Smooth muscle cell (in vitro differentiated cells): ENCODE data around the gene ROBO1. TPM values are rescaled to one million over a fixed set of nuclear protein-coding genes. Genes with fewer than 3 reads are reported as not detected.

Experiments used
- DNase-seq: peaks from one replicate; lab custom pipeline; 2025; ENCODE audit not compliant: unreplicated experiment; lab: John Stamatoyannopoulos, UW
- H2AFZ ChIP-seq: fragments of 200-600 bp; sonication (generic); 2 replicates; pipeline ENCODE4 v1.6.0; 2016; ENCODE audit warnings: antibody characterized with exemption, low read depth, mild to moderate bottlenecking
- H3F3A ChIP-seq: fragments of 200-600 bp; sonication (generic); 2 replicates; pipeline ENCODE4 v1.6.0; 2017; ENCODE audit warnings: antibody characterized with exemption, low read depth
- H3K27ac ChIP-seq: fragments of 200-600 bp; sonication (generic); 2 replicates; pipeline ENCODE4 v1.5.1; 2016; ENCODE audit warnings: low read depth, mild to moderate bottlenecking
- H3K27me3 ChIP-seq: fragments of 200-600 bp; sonication (generic); 2 replicates; pipeline ENCODE4 v1.6.1; 2016; ENCODE audit warnings: low read depth, mild to moderate bottlenecking
- H3K36me3 ChIP-seq: fragments of 200-600 bp; sonication (generic); 2 replicates; pipeline ENCODE4 v1.5.1; 2016; ENCODE audit warnings: low read depth
- H3K4me1 ChIP-seq: fragments of 200-600 bp; sonication (generic); 2 replicates; pipeline ENCODE4 v1.5.1; 2016; ENCODE audit warnings: low read depth
- H3K4me2 ChIP-seq: fragments of 200-600 bp; sonication (generic); 2 replicates; pipeline ENCODE4 v1.6.0; 2016; ENCODE audit warnings: mild to moderate bottlenecking
- H3K4me3 ChIP-seq: fragments of 200-600 bp; sonication (generic); 2 replicates; pipeline ENCODE4 v1.5.1; 2016; ENCODE audit warnings: mild to moderate bottlenecking
- H3K79me2 ChIP-seq: fragments of 200-600 bp; sonication (generic); 2 replicates; pipeline ENCODE4 v1.6.0; 2016; ENCODE audit warnings: low read depth, mild to moderate bottlenecking
- H3K9ac ChIP-seq: fragments of 200-600 bp; sonication (generic); 2 replicates; pipeline ENCODE4 v1.6.0; 2016; ENCODE audit warnings: low read depth
- H3K9me3 ChIP-seq: fragments of 200-600 bp; sonication (generic); replicated peaks from 2 replicates; pipeline ENCODE4 v1.5.1; 2016; ENCODE audit warnings: low read depth
- H4K20me1 ChIP-seq: fragments of 200-600 bp; sonication (generic); 2 replicates; pipeline ENCODE4 v1.6.0; 2016; ENCODE audit warnings: low read depth
- WGBS: methylation state at CpG from one replicate; pipeline ENCODE4 v1.1.7; 2016; ENCODE audit warnings: low lambda C conversion rate; 5-methylcytosine and 5-hydroxymethylcytosine counted together
- polyA plus RNA-seq: library from polyadenylated mRNA; unstranded; fragments of >200 nt; fragmentation: Nextera tagmentation; extraction: Ambion mirVana; gene quantifications from 2 replicates; pipeline ENCODE4 v1.2.1, GENCODE V29; 2016
- total RNA-seq: library from RNA; depleted of rRNA; stranded (reverse); fragments of >200 nt; gene quantifications from 2 replicates; pipeline ENCODE4 v1.2.3, GENCODE V29; 2014
- TF ChIP-seq, protein P1 (sequence below): fragments of 200-600 bp; sonication (generic); IDR thresholded peaks from 2 replicates; pipeline ENCODE4 v1.5.1; 2017; ENCODE audit warnings: borderline replicate concordance, mild to moderate bottlenecking, antibody characterized with exemption; ENCODE audit not compliant: insufficient read depth, poor library complexity, severe bottlenecking

ROBO1 gene
- total and polyA plus RNA-seq, 2 experiments from 2014 or later: 30.5 to 79.5 TPM

DNA sequence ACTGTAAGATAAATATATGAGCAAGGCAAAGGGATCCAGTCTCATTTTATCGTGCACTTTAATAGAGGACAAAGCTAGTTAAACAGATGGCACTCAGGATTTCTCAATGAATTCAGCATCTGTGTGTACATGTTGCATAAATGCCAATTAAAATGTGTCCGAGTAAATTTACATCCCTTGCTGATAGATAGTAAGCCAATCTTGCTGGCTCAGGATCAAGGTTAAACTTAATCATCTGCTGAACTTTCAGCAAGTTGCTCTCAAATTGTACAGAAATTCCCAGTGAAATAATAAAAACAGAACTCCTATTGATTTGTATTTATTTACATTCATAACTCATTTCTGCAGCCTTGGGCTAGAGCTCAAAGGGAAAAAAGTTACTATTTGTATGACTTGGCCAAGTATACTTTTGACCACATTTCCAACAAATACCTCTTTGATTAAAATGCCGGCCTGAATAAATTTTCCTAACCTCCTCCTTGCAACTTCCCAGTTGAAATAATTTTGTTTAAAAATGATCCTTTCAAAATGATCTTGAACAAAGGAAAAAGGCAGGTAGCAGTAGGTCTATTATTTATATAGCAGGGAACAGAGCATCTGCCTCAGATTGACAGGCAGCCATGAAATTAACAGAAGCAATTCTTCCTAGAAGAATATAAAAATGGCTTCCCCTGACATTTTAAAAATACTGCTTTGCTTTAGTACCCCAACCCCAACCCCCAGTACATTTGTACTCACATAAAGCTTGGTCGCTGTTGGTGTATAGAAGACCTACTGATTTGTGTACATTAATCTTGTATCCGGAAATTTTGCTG, 1001.9 kb downstream of the ROBO1 start:
- Histone ChIP-seq H3K27me3 (no peaks in the 10 kb centered on the region), H3K4me1 (no peaks in the 10 kb centered on the region), H3K79me2 (peaks cover 9% of the 10 kb centered on the region), H3K4me3 (no peak overlapping the region), H2AFZ (no peak overlapping the region), H3K36me3 (no peaks in the 10 kb centered on the region), H4K20me1 (peaks cover 4% of the 10 kb centered on the region), H3K9me3 (no peaks in the 10 kb centered on the region), H3K27ac (no peak overlapping the region), H3K4me2 (no peak overlapping the region), H3F3A (no peaks in the 10 kb centered on the region), H3K9ac (no peak overlapping the region)
- 74% methylated on average over 5 of the region's 5 CpGs for WGBS
- TF ChIP-seq, protein P1, sequence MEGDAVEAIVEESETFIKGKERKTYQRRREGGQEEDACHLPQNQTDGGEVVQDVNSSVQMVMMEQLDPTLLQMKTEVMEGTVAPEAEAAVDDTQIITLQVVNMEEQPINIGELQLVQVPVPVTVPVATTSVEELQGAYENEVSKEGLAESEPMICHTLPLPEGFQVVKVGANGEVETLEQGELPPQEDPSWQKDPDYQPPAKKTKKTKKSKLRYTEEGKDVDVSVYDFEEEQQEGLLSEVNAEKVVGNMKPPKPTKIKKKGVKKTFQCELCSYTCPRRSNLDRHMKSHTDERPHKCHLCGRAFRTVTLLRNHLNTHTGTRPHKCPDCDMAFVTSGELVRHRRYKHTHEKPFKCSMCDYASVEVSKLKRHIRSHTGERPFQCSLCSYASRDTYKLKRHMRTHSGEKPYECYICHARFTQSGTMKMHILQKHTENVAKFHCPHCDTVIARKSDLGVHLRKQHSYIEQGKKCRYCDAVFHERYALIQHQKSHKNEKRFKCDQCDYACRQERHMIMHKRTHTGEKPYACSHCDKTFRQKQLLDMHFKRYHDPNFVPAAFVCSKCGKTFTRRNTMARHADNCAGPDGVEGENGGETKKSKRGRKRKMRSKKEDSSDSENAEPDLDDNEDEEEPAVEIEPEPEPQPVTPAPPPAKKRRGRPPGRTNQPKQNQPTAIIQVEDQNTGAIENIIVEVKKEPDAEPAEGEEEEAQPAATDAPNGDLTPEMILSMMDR: no peak
- DNase-seq: no peak

DNA sequence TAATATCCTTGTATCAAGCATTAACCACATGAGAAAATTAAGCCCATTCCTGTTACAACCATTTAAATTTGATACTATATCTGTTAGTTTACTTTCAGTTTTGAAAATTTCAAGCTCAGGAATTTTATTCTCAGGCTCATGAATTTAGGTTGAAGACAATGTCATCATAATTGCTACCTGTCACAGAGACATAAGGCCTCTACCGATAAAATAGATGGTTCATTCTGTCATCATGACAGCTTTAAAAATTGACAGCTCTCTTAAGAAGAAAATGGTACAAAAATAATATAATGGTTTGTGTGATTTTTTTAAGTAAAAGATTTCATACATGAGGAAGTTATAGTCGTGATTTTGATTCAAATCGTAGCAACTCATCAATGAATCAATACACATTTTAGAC, 1003.2 kb downstream of the ROBO1 start:
- Histone ChIP-seq H4K20me1 (peaks cover 4% of the 10 kb centered on the region), H3K9ac (no peak overlapping the region), H2AFZ (no peak overlapping the region), H3K4me2 (no peak overlapping the region), H3K27ac (no peak overlapping the region), H3K79me2 (peaks cover 9% of the 10 kb centered on the region), H3K36me3 (no peaks in the 10 kb centered on the region), H3K27me3 (no peaks in the 10 kb centered on the region), H3K9me3 (no peaks in the 10 kb centered on the region), H3F3A (no peaks in the 10 kb centered on the region), H3K4me1 (no peaks in the 10 kb centered on the region), H3K4me3 (no peak overlapping the region)
- DNase-seq: no peak
- WGBS: 93% methylated on average over 3 of the region's 3 CpGs
- TF ChIP-seq, protein P1: no peak

DNA sequence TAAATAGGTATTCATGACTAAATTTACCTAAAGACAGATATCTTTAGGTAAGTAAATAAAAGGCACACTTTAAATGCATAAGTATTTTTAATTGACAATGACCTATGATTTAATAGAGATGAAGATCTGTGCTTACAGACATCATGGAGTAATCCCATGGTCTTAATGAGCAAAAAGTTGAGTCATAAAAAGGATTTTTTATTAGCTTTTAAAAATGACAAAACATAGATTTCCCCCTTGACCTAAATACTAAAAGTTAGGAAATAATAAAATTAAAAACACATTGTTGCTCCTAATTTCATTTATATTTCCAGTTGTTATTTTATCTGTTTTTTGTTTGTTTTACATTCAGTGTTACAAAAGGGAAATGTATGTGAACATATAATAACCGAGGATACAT, 1005.7 kb downstream of the ROBO1 start:
- WGBS: 96% methylated on average over 1 of the region's 1 CpG
- Histone ChIP-seq H3K4me1 (no peaks in the 10 kb centered on the region), H3K27ac (no peak overlapping the region), H3K4me3 (no peak overlapping the region), H2AFZ (no peak overlapping the region), H3F3A (no peaks in the 10 kb centered on the region), H3K36me3 (no peaks in the 10 kb centered on the region), H3K4me2 (no peak overlapping the region), H3K79me2 (peaks cover 9% of the 10 kb centered on the region), H3K9ac (no peak overlapping the region), H3K27me3 (no peaks in the 10 kb centered on the region), H4K20me1 (peaks cover 18% of the 10 kb centered on the region), H3K9me3 (no peaks in the 10 kb centered on the region)
- TF ChIP-seq, protein P1: no peak
- DNase-seq: no peak

DNA sequence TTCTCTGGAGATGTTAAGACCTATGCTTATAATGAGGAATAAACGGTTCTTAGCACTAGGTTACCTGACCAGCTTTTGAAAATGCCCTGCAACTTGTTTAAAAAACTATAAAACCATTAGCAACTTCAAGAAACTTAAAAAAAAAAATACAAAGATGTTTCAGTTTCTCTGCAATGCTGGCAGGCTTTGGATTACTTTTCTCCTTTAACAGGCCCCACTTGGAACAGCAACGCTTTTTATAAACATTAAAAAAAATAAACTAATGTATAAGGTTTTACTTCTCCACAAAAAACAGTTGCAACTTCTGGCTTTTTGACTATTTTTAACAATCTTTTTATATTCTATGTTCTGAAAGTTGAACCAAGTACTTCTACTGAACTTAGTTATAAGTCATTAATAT, 1006.7 kb downstream of the ROBO1 start:
- Histone ChIP-seq H3K4me3 (no peak overlapping the region), H3F3A (no peaks in the 10 kb centered on the region), H3K9me3 (no peaks in the 10 kb centered on the region), H3K4me2 (no peak overlapping the region), H3K27ac (no peak overlapping the region), H3K4me1 (no peaks in the 10 kb centered on the region), H3K27me3 (no peaks in the 10 kb centered on the region), H3K79me2 (peaks cover 14% of the 10 kb centered on the region), H3K9ac (no peak overlapping the region), H2AFZ (no peak overlapping the region), H3K36me3 (no peaks in the 10 kb centered on the region), H4K20me1 (peaks cover 23% of the 10 kb centered on the region)
- DNase-seq: no peak
- 79% methylated on average over 2 of the region's 2 CpGs for WGBS
- TF ChIP-seq, protein P1: no peak
